BE2C (cell line): ENCODE data around the gene NT5C1A.

Source experiments
- DNase-seq: peaks from one replicate; pipeline ENCODE4 v3.0.0-alpha.2; 2020
- H3K27me3 ChIP-seq: fragments of 250-450 bp; sonication (Bioruptor Pico); 2 replicates; pipeline ENCODE4 v1.5.1; 2020; ENCODE audit warnings: mild to moderate bottlenecking
- H3K36me3 ChIP-seq: fragments of 250-450 bp; sonication (Bioruptor Pico); 2 replicates; pipeline ENCODE4 v1.5.1; 2020; ENCODE audit warnings: mild to moderate bottlenecking
- H3K4me1 ChIP-seq: fragments of 250-450 bp; sonication (Bioruptor Pico); 2 replicates; pipeline ENCODE4 v1.5.1; 2020
- H3K4me3 ChIP-seq: 2 replicates; pipeline ENCODE4 v1.5.1; 2011; ENCODE audit warnings: low read depth, low read length
- H3K9me3 ChIP-seq: fragments of 250-450 bp; sonication (Bioruptor Pico); 2 replicates; pipeline ENCODE4 v1.5.1; 2020
- TF ChIP-seq, protein P1 (sequence below): IDR thresholded peaks from 2 replicates; pipeline ENCODE4 v1.5.1; 2012; ENCODE audit warnings: mild to moderate bottlenecking, low read depth, low read length

Gene NT5C1A

DNA sequence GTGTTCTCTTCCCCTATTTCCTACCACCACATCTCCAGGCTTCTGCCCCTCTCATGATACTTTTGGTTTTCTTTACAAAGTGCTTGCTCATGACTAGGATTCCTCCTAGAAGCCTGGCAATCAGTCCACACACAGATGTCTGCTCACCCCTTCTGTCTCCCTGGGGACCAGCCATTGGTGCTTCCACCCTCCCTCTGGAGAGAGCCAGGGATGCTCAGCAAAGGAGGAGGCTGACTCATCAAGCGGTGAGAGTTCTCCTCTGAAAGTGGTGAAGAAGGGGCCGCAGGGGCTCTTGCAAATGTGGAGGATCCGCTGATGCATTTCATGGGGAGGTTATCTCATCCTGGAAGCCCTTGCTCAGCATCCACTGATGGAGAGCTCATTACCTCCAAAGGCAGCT, 14.5 kb downstream of the NT5C1A start:
- Histone ChIP-seq H3K9me3 (no peaks in the 10 kb centered on the region), H3K27me3 (no peaks in the 10 kb centered on the region), H3K4me3 (peak overlapping the region; percentile 70), H3K4me1 (peaks cover 25% of the 10 kb centered on the region), H3K36me3 (peaks cover 4% of the 10 kb centered on the region; the same call in 1 of the 2 replicates)
- DNase-seq: peak; percentile 79
- TF ChIP-seq, protein P1, sequence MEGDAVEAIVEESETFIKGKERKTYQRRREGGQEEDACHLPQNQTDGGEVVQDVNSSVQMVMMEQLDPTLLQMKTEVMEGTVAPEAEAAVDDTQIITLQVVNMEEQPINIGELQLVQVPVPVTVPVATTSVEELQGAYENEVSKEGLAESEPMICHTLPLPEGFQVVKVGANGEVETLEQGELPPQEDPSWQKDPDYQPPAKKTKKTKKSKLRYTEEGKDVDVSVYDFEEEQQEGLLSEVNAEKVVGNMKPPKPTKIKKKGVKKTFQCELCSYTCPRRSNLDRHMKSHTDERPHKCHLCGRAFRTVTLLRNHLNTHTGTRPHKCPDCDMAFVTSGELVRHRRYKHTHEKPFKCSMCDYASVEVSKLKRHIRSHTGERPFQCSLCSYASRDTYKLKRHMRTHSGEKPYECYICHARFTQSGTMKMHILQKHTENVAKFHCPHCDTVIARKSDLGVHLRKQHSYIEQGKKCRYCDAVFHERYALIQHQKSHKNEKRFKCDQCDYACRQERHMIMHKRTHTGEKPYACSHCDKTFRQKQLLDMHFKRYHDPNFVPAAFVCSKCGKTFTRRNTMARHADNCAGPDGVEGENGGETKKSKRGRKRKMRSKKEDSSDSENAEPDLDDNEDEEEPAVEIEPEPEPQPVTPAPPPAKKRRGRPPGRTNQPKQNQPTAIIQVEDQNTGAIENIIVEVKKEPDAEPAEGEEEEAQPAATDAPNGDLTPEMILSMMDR: no peak

DNA sequence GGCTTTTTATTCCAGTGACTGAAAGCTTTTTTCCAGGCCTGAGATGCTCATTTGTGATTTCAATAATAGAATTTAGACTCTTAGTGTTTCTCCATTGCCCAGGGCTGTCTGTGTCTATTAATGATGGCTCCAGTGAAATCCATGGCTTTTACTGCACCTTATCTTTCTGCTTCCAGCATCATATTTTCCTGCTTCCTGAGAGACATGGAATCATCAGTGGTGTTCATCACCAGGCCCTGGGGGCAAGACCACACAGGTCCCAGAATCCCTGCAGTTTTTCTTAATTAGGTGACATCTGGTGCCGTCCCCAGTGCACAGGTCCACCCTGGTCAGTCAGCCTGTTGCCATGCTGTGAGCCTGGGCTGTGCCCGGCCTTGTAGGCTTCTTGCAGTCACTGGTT, 15.5 kb downstream of the NT5C1A start:
- H3K27me3 ChIP-seq: no peaks in the 10 kb centered on the region
- TF ChIP-seq, protein P1: no peak
- peaks cover 25% of the 10 kb centered on the region for H3K4me1 ChIP-seq
- H3K9me3 ChIP-seq: no peaks in the 10 kb centered on the region
- peaks cover 4% of the 10 kb centered on the region; the same call in 1 of the 2 replicates for H3K36me3 ChIP-seq
- peak overlapping the region; percentile 70 for H3K4me3 ChIP-seq
- DNase-seq: peak; percentile 87

DNA sequence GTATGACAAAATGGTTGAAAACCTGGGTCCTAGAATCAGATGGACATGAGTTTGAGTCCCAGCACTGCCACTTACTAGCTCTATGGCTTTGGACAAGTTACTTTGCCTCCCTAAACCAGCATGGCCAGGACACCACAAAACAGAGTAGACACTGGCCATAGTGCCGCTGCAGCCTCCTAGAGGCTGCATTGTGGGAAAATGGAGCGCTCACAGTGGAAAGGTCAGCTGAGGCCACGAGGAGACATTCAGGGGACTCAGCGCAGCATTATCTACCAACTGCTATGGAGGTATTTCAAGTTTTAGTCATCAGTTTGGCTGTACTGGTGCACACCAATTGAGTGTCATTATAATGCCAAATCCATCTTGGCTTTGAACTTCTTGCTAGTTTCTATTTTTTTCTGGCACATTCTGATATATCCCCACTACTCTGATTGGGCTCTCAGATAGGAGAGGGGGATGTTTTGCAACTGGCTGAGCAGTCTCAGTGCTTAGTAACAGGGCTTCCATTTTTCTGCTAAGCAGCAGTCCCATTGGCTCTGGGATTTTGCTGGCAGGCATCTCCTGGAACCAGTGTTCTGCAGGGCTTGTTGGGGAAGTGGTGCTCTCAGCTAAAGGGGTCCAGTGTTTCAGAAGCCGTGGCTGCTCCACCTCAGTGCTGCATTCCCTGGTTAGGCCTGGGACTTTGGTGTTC, 16.2 kb downstream of the NT5C1A start:
- TF ChIP-seq, protein P1: no peak
- H3K4me3 ChIP-seq: peak overlapping the region; percentile 4; the same call in 1 of the 2 replicates
- DNase-seq: peak; percentile 62
- H3K9me3 ChIP-seq: no peaks in the 10 kb centered on the region
- peaks cover 4% of the 10 kb centered on the region; the same call in 1 of the 2 replicates for H3K36me3 ChIP-seq
- H3K27me3 ChIP-seq: no peaks in the 10 kb centered on the region
- H3K4me1 ChIP-seq: peaks cover 25% of the 10 kb centered on the region

DNA sequence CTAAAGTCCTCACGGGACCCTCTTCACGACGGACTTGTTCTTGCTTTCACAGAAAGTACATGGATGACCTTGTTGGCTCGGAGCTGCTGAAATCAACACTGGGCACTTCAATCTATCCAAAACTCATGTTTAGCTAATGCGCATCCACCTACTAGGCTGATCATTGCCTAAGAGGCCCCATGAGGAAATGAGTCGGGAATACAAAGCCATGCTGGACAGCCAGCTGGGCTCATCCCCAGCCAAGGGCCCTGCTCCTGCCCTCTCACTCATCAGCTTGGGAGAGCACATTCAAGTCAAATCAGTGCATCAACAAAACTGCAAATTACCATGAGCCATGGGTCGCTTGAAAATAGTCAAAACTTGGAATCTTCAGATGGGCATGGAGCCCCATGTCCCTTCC, 17.6 kb downstream of the NT5C1A start:
- no peaks in the 10 kb centered on the region for H3K9me3 ChIP-seq
- TF ChIP-seq, protein P1: no peak
- no peak overlapping the region for H3K4me3 ChIP-seq
- peaks cover 25% of the 10 kb centered on the region for H3K4me1 ChIP-seq
- no peaks in the 10 kb centered on the region for H3K27me3 ChIP-seq
- H3K36me3 ChIP-seq: peaks cover 4% of the 10 kb centered on the region; the same call in 1 of the 2 replicates
- no peak for DNase-seq

DNA sequence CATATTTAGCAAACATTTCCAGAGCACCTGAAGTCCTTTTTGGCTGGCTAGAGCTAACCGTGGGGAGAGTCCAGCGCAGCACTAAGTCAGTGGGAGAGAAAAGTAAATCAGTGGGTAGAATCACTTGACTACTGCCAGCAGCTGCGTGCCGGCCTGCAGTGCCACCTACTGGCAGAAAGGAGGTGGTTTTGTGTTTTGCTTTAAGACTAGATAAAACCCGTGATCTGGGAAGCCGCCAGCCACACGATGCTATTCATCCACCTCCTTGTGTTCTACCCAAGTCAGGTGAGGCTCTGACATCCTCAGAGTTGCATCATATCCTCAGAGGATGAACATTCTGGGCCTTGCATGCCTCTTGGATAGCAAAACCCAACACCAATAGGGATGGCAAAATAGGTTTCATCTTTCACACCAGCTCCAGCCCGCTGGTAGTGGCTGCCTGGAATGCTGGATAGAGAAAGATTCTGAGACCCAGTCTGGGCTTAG, 18.3 kb downstream of the NT5C1A start:
- Histone ChIP-seq H3K36me3 (peaks cover 4% of the 10 kb centered on the region; the same call in 1 of the 2 replicates), H3K27me3 (no peaks in the 10 kb centered on the region), H3K4me3 (no peak overlapping the region), H3K4me1 (peaks cover 23% of the 10 kb centered on the region), H3K9me3 (no peaks in the 10 kb centered on the region)
- TF ChIP-seq, protein P1: peak; percentile 76
- DNase-seq: peak; percentile 67

DNA sequence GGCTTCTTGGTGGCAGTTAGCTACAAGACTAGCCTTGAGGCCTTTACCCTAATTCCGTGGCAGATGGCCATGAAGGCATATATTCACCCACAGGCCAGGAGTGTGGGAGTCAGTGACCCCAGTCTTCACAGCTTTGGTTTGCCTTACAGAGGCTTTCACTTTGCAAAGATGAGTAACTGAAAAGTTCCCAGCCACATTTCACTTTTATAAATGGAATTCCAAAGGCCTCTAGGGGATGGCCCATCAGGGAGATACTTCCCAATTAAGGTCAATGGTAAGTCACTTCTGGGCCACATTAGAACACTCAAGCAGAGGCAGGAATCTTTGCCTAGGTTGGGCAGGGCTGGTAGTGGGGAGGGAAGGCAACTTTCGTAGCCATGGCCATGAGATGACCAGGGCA, 19.4 kb downstream of the NT5C1A start:
- TF ChIP-seq, protein P1: no peak
- Histone ChIP-seq H3K9me3 (no peaks in the 10 kb centered on the region), H3K36me3 (no peaks in the 10 kb centered on the region), H3K27me3 (no peaks in the 10 kb centered on the region), H3K4me3 (no peak overlapping the region), H3K4me1 (peaks cover 18% of the 10 kb centered on the region)
- no peak for DNase-seq
